Right atrium auricular region (tissue), 2 donors: Measurements from ENCODE around the gene PSMG4. TPM values are rescaled to one million over a fixed set of nuclear protein-coding genes. Genes with fewer than 3 reads are reported as not detected.

ENCODE experiments used
- DNase-seq: peaks from one replicate; pipeline ENCODE4 v3.0.0-alpha.2; 2019; ENCODE audit warnings: low spot score
- H3K27ac ChIP-seq, 2 donors: fragments of 200-600 bp; sonication (generic); 1 replicate in 1 of 2; 2 replicates in 1 of 2; pipeline ENCODE4 v1.5.1; 2016 to 2019
- H3K27me3 ChIP-seq, 2 donors: fragments of 200-600 bp; sonication (generic); one replicate each; pipeline versions ENCODE4 v1.5.1 to v1.6.0; 2017 to 2019
- H3K36me3 ChIP-seq: fragments of 200-600 bp; sonication (generic); one replicate; pipeline ENCODE4 v1.5.1; 2016
- H3K4me1 ChIP-seq, 2 donors: fragments of 200-600 bp; sonication (generic); one replicate each; pipeline versions ENCODE4 v1.5.1 to v1.6.0; 2017 to 2019
- H3K4me3 ChIP-seq, 2 donors: fragments of 200-600 bp; sonication (generic); 1 replicate in 1 of 2; 2 replicates in 1 of 2; pipeline ENCODE4 v1.5.1; 2017 to 2019; ENCODE audit warnings: mild to moderate bottlenecking in 1 of 2, moderate library complexity in 1 of 2
- H3K9me3 ChIP-seq, 2 donors: fragments of 200-600 bp; sonication (generic); one replicate each; pipeline ENCODE4 v1.5.1; 2019
- total RNA-seq, 2 donors: library from RNA; depleted of rRNA; stranded (reverse); fragments of >200 nt; gene quantifications; one replicate each; pipeline ENCODE4 v1.1.0, GENCODE V29; 2016
- TF ChIP-seq, protein P1 (sequence below), 2 donors: fragments of 200-600 bp; sonication (generic); IDR thresholded peaks; one replicate each; pipeline ENCODE4 v1.5.1; 2019; ENCODE audit warnings: antibody characterized with exemption in 2 of 2

PSMG4 gene
- total RNA-seq, 2 donors from 2014 or later = 4.4 to 10.4 TPM

DNA sequence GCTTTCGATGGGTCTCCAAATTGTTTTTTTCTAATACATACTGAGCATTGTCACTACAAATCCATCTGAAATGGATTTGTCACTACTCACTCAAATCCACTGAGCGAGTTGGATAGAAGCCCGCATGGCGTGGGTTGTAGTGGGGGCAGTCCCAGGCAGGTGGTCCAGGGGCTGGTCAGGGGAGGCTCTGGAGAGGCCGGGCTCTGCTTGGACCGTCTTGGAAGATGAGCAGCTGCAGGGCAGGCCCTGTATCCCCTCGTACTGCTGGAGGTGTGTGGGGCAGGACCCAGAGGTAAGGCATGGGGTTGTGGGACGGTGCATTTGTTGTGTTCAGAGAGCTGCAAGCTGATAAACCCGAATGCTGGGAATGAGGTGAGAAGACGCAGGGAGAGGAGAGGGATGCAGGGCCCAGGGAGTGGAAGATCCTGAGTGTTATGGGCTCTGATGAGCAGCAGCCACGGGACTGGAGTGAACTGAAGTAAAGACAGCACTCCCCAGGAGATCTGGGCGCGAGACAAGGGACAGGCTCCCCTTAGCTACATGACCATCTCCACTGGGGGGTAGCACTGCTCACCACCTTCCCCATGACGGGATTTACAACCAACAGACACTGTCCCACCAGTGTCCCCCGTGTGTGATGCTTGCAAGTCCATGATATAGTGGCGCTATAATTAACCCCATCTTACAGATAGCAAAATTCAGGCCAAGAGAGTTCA is 45.9 kb downstream of the PSMG4 start:
- DNase-seq = no peak
- Histone ChIP-seq H3K4me3 (no peak overlapping the region), H3K27me3 (no peaks in the 10 kb centered on the region), H3K36me3 (no peaks in the 10 kb centered on the region), H3K27ac (no peak overlapping the region), H3K9me3 (no peaks in the 10 kb centered on the region), H3K4me1 (no peaks in the 10 kb centered on the region)
- TF ChIP-seq, protein P1, sequence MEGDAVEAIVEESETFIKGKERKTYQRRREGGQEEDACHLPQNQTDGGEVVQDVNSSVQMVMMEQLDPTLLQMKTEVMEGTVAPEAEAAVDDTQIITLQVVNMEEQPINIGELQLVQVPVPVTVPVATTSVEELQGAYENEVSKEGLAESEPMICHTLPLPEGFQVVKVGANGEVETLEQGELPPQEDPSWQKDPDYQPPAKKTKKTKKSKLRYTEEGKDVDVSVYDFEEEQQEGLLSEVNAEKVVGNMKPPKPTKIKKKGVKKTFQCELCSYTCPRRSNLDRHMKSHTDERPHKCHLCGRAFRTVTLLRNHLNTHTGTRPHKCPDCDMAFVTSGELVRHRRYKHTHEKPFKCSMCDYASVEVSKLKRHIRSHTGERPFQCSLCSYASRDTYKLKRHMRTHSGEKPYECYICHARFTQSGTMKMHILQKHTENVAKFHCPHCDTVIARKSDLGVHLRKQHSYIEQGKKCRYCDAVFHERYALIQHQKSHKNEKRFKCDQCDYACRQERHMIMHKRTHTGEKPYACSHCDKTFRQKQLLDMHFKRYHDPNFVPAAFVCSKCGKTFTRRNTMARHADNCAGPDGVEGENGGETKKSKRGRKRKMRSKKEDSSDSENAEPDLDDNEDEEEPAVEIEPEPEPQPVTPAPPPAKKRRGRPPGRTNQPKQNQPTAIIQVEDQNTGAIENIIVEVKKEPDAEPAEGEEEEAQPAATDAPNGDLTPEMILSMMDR (IDR thresholded peaks at IDR 0.05) = no peak

DNA sequence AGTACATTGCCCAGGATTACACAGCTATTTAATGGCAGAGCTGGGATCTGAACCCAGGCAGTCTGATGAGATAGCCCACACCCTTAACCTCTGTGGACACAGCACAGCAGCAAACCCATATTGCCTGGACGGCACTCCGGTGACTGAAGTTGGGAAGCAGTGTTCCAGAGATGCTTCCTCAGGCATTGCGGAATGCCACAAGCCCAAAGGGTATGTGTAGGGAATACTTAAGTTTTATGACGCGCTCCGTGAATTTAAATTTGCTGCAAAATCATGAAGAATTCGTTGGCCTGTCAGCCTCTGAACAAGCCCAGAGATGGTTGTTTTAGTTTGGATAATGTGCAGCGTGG is 46.4 kb downstream of the PSMG4 start:
- no peaks in the 10 kb centered on the region for H3K27me3 ChIP-seq

DNA sequence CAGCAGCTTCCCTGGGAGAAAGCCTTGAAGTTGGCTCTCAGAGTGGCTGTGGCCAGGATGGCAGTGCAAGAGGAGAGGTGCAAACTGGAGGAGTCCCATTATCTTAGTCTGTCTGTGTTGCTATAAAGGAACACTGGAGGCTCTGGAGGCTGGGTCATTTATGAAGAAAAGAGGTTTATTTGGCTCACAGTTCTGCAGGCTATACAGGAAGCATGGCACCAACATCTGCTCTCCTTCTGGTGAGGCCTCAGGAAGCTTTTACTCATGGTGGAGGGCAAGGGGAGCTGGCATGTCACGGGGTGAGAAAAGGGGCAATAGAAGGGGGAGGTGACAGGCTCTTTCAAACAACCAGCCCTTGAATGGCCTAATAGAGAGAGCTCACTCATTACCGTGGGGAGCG is 47.1 kb downstream of the PSMG4 start:
- Histone ChIP-seq H3K9me3 (no peaks in the 10 kb centered on the region), H3K4me1 (no peaks in the 10 kb centered on the region), H3K27ac (no peak overlapping the region), H3K27me3 (no peaks in the 10 kb centered on the region), H3K4me3 (no peak overlapping the region), H3K36me3 (no peaks in the 10 kb centered on the region)
- no peak for DNase-seq
- TF ChIP-seq, protein P1 (IDR thresholded peaks at IDR 0.05) = no peak

More for the DNA sequence above, 46.4 kb downstream of the PSMG4 start:
- Histone ChIP-seq H3K36me3 (no peaks in the 10 kb centered on the region), H3K4me1 (no peaks in the 10 kb centered on the region), H3K27ac (no peak overlapping the region), H3K4me3 (no peak overlapping the region), H3K9me3 (no peaks in the 10 kb centered on the region)
- DNase-seq = no peak
- TF ChIP-seq, protein P1 (IDR thresholded peaks at IDR 0.05) = no peak

DNA sequence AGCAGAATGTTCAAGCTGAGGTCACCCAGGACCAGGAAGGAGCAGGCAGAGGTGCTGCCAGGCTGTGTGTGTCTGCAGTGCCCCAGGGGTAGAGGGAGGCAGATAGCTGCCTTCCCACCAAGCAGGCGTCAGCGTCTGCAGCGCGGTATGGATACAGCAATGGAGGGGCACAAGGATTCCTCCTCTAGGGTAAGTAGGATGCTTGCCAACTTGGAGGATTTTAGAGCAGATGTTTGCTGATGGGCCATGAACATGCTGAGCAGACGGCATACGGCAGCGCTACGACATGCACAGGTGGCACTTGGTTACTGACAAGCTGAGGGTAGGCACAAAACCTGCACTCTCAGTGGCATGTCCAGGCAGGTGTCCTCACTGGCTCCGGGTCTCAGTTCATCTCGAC is 48.1 kb downstream of the PSMG4 start:
- Histone ChIP-seq H3K4me1 (no peaks in the 10 kb centered on the region), H3K9me3 (no peaks in the 10 kb centered on the region), H3K36me3 (no peaks in the 10 kb centered on the region), H3K27ac (no peak overlapping the region), H3K27me3 (no peaks in the 10 kb centered on the region), H3K4me3 (no peak overlapping the region)
- TF ChIP-seq, protein P1 (IDR thresholded peaks at IDR 0.05) = no peak
- no peak for DNase-seq

DNA sequence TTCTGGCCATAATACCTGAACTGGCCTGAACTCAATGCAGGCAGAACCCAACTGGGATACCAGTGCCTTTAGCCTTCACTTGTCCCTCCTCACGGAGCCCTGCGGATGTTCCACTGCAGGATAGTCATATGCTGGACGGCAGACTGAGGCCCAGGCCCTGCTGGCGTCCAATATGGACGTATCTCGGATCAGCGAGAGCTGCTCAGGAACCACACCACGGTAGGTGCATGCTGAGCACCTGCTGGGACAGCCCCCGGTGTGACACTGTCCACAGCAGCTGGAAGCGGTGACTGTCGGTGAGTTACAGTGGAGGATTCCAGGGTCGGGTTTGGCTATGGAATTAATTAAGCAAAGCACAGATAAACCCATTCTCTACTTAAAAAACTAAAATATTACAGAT is 48.7 kb downstream of the PSMG4 start:
- no peak for DNase-seq
- Histone ChIP-seq H3K4me1 (no peaks in the 10 kb centered on the region), H3K9me3 (no peaks in the 10 kb centered on the region), H3K27ac (no peak overlapping the region), H3K27me3 (no peaks in the 10 kb centered on the region), H3K36me3 (no peaks in the 10 kb centered on the region), H3K4me3 (no peak overlapping the region)
- TF ChIP-seq, protein P1 (IDR thresholded peaks at IDR 0.05) = no peak

DNA sequence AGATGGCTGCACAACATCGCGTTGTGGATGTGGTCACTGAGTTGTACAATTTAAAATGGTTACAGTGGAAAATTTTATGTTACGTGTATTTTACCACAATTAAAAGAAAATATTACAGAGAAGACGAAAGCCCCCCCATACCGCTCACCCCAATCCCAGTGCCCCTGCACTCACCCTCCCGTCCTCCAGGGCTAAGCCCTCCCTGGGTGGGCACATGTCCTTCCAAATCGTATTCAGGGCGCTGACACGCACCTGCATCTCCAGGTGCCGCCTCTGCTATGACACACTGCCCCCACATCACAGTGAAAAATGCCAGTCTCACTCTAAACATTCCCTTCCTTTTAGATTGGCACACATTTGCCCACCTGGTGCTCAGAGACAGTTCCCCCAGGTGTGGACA is 49.4 kb downstream of the PSMG4 start:
- H3K36me3 ChIP-seq = no peaks in the 10 kb centered on the region
- H3K27me3 ChIP-seq = no peaks in the 10 kb centered on the region
- H3K4me3 ChIP-seq = no peak overlapping the region
- H3K4me1 ChIP-seq = no peaks in the 10 kb centered on the region
- TF ChIP-seq, protein P1 (IDR thresholded peaks at IDR 0.05) = no peak
- DNase-seq = no peak
- no peaks in the 10 kb centered on the region for H3K9me3 ChIP-seq
- no peak overlapping the region for H3K27ac ChIP-seq
